ENCODE measurements around the gene G2E3.
"Not testable (repeated sequence)": the region's sequence is repeated elsewhere in the genome, so short reads cannot be mapped to it uniquely, and the experiment has no call there.

Gene G2E3

DNA sequence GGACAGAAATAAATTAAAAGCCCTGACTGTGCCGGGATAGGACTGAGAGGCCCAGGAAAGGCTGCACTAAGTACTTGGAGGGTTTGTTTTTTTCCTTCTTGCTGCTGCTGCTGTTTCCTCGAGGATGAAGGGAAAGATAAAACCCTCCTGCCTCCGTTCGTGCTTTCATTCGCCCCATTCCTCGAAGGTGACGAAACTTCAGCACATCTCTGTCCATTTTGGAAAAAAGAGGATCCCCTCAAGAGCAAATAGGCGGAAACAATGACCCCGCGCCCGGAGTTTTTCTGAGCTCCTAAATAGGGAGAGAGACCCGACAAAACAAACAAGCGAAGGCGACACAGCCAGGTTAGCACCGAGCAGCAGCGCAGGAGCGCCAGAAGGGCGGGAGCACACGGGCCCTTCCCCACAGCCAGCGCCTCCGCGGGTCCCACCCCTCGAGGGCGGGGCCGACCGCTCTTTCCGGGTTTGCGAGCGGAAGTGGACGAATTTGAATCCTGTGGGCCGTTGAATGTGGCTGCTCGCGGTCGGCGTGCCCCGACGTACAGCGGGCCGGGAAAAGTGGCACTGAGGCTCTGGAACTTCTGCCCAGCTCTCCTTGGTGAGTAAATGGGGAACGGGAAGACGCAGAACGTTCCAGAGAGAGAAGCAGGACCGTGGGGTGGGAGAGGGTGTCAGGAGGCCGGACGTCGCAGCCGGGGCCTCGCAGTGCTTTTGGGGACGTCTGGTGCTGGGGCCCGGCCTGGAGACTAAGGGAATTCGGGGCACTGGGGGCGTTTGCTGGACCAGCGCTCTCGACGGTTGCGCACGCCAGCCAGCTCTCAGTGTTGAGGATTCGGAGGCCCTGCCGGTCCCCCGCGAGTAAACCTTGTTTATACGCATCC is at the start of gene G2E3:
Gene G2E3 (plus strand): TSS at position 484 of the 881 bp plus-strand sequence. CDS start 21,922 bp downstream, outside the sequence.
- peak; percentile 40 for DNase-seq (ENCODE audit: low read depth)

DNA sequence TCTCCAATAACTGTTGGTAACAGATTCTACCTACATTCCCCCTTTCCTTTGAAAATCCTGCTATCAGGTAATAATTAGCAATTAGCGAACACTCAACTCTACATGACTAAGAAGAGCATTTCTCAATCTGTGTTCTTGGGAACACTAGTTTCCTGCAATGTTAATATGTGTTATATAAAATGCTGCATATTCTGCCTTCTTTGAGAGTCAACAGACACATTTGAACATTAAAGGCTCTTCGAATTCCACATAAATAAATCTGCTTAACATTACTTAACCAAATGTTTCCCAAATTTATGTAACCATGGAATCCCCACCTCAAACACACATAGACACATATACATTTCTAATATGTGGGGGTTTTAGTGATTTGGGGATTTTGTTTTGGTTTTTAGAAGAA is 41.2 kb upstream of the G2E3 start:
- DNase-seq (ENCODE audit: low read depth), result no peak

GRCh38 chr14:30518867-30519560 is 39.9 kb upstream of the G2E3 start:
- no peak for DNase-seq (ENCODE audit: low read depth)

GRCh38 chr14:30519961-30520360 is 39.0 kb upstream of the G2E3 start:
- DNase-seq (ENCODE audit: low read depth), result no peak

DNA sequence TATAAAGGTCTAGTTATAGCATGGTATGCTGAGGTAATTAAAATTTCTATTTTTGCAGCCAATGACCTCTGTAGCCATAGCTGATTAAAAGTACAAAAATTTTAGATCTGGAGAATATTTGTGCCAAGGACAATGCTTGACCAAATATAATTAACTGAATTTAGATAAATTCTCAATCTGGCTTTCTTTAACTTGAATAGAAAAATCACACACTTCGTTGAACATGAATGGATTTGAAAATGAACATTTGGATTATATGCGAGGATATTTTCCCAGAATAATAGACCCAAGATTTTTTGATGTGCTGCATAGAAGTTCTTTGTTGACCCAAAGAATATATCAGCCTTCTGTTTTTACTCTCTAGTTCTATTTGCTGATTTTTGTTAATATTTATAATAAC is 38.4 kb upstream of the G2E3 start:
- DNase-seq (ENCODE audit: low read depth), result no peak

DNA sequence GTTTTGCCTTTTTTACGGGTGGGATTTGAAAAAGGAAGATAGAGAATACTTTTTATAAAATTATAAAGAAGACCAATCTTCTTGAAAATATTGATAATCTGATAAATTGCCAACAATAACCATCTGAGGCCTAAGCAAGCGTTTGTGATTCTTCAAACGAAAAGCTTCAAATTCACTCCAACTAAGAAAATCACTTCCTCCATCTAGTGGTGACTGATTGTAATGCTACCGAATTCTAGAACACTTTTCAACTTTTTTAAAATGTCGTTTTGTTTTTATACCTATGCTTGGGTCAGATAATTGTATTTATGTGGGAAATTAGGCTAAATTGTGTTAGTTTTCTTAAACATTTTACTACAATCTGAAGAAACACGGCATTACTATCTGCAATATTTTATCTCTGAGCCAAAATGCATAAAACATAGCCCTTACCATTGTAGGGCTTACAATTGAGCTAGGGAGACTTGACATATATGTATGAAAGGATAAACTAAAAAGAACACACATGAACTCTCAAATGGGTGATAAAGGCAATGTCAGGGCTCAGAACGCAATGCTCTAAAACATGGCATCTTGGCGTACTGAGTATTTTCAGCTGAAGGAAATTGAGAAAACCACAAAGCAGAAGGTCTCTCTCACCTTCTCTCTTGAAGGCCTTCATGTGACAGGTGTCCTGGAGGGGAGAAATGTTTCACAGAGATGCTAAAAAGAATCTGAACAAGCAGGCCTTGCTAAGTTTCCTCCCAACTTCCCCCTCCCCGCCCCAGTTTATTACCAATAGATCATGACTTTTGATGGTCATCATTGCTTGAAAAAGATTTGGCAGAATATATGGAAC is 36.8 kb upstream of the G2E3 start:
- peak; percentile 23 for DNase-seq (ENCODE audit: low read depth)

GRCh38 chr14:30525833-30526232 is 33.1 kb upstream of the G2E3 start:
- DNase-seq (ENCODE audit: low read depth), result no peak

DNA sequence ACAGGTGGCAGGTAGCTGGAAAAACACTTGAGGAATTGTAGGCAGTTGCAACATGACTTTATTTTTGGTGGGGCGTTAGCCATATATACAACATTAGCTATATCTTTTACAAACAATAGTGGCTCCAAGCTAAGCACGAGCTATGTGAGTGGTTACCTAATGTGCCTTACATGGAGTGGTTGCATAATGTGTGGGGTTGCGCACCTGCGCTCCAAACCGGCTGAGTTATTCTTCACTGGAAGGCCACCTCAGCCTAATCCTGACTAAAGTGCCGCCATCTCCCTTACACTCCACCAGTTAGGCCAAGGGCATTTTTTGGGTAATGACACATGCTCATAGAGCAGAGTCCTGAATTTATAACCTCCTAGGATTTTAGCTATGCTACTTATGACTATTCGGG is 31.8 kb upstream of the G2E3 start:
- DNase-seq (ENCODE audit: low read depth), result no peak

GRCh38 chr14:30528119-30528518 is 30.8 kb upstream of the G2E3 start:
- DNase-seq (ENCODE audit: low read depth), result no peak

DNA sequence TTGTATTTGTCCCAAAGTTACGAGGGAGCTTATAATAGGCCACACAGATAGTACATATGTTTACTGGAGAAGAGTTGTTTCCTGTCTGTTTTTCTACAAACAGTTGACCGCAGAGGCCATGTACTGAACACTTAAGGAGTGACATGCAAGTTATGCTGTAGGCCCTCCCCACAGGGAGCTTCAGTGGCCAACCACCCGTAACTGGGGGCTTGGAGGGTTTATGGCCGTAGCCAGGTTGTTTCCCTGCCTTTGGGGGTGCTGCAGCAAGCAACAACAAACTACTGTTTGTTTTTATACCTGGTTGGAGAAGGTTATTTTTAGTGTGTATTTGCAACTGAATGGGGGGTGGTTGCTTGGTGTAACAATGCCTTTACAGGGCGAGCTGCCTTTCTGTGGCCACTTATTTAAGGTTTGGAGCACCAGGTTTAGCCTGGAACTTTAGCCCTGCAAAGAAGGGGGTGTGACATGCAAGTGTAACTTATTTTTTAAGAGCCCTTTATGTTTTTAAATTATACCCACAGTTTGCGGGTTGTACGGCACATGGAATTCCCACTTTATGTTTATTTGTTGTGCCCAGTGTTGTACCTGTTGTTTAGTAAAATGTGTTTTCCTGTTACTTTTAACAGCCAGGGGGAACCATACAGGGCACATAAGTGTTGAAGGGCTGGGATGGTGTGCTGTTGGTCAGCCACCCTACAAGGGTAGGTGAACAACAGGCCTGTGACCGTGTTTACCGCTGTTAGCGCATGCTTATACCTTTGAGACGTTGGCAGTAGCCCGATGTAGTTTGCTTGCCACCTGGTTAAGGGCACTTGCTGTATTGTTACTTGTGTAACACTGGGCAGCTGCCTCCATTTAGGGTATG is 29.9 kb upstream of the G2E3 start:
- DNase-seq (ENCODE audit: low read depth), result no peak

- DNase-seq (ENCODE audit: low read depth), result no peak
These were observed 26.7 kb upstream of the G2E3 start for GRCh38 chr14:30532264-30532663.

GRCh38 chr14:30533126-30533525 is 25.8 kb upstream of the G2E3 start:
- DNase-seq (ENCODE audit: low read depth), result no peak

GRCh38 chr14:30541318-30541717 is 17.6 kb upstream of the G2E3 start:
- no peak for DNase-seq (ENCODE audit: low read depth)

- not testable (repeated sequence) for DNase-seq (ENCODE audit: low read depth)
These were observed 12.2 kb upstream of the G2E3 start for GRCh38 chr14:30546735-30547134.

GRCh38 chr14:30547388-30548048 is 11.4 kb upstream of the G2E3 start:
- no peak for DNase-seq (ENCODE audit: low read depth)

DNA sequence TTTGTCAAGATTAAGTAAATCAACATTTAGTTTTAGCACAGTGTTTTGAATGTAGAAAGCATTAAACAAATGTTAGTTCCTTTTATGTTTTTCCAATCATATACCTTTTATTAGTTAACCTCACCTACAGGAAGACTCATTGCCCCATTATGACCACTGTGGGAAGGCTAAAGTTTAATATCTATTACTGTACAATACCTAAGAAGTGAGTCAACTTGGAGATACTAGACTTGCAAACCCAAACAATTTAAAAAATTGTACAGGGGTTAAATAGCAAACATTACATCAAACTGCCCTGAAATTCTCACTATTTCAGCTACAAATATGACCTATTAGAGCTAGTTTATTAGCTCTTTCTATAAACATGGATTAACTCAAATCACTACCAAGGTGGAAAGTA is 8.6 kb upstream of the G2E3 start:
- no peak for DNase-seq (ENCODE audit: low read depth)

- no peak for DNase-seq (ENCODE audit: low read depth)
These were observed 7.5 kb upstream of the G2E3 start for GRCh38 chr14:30551460-30551859.

DNA sequence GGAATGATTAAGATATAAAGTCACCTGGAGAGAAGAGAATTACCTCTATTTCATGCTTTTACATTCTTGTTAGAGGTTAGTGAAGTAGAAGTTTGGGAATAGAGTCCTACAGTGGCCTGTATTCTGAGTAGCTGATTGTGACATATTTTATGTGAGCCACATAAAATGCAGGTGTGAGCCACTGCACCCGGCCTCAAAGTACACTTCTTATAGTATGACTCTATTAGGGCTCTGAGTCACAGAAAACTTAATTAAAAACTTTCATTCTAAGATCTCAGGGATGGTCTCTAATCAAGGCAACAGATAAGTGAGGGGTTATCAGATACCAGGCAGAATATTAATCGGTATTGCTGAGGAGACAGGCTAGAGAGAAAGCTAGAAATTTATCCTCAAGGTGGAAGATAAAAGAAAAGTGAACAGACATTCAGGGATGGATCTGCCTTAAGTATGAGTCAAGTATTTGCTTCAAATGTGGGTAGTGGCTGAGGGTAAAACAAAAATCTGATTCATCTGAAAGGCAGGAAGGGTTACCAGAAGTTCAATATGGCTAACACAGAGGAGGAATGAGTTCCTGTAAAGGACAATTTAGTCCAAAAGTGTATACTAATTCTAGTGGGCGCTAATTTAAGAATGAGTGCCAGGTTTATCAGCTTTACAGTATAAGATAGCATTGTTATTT is 5.5 kb upstream of the G2E3 start:
- DNase-seq (ENCODE audit: low read depth), result peak; percentile 53

DNA sequence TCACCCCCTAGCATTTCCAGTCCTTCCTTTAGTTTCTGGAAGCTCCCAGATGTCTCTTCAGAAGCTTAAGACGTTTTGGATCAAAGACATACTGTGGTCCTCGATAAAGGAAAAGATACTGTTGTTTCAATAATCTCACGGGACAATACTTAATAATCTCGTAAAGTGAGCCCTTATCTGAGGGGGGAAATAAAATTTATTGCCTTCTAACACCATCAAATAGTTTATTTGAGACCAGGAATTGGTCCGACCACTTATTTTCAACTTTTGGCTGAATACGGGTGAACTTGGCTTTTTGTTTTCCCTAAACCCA is 640 bp upstream of the G2E3 start:
- no peak for DNase-seq (ENCODE audit: low read depth)

- DNase-seq (ENCODE audit: low read depth), result no peak
These were observed 707 bp downstream of the G2E3 start for GRCh38 chr14:30559638-30560091.
